SK-N-SH (cell line): ENCODE measurements around the gene PDHB. TPM values are rescaled to one million over a fixed set of nuclear protein-coding genes. Genes with fewer than 3 reads are reported as not detected.

ENCODE experiments used
- CTCF ChIA-PET: fragments of 300-600, 350-600 bp; formaldehyde crosslinking; extraction: SDS; loops from one replicate; lab custom pipeline; 2021; lab: Yijun Ruan, JAX
- POLR2A ChIA-PET: fragments of 350-600 bp; sonication (Branson Sonifier 250); formaldehyde crosslinking; extraction: SDS; loops from one replicate; lab custom pipeline; 2020; ENCODE audit warnings: antibody characterized with exemption, inconsistent platforms; lab: Yijun Ruan, JAX
- DNase-seq: peaks from one replicate; pipeline ENCODE4 v3.0.0; 2012
- H2AFZ ChIP-seq: fragments of 200-600 bp; sonication (generic); 2 replicates; pipeline ENCODE4 v1.8.1; 2016; ENCODE audit warnings: antibody characterized with exemption, mild to moderate bottlenecking, low read depth
- H3F3A ChIP-seq: fragments of 200-600 bp; sonication (generic); replicated peaks from 2 replicates; pipeline ENCODE3; 2016; ENCODE audit warnings: antibody characterized with exemption, mild to moderate bottlenecking; ENCODE audit not compliant: insufficient read depth
- H3K27ac ChIP-seq, 2 experiments: fragments of 200-500 bp in 1 of 2; fragments of 200-600 bp in 1 of 2; sonication (Bioruptor generic) in 1 of 2; sonication (generic), shearing (Covaris generic) in 1 of 2; 2 replicates each; pipeline versions ENCODE4 v1.5.1 to v1.6.1; 2014 to 2016; ENCODE audit warnings: low read depth in 2 of 2, inconsistent platforms in 1 of 2, low read length in 1 of 2, mild to moderate bottlenecking in 1 of 2, mixed read lengths in 1 of 2
- H3K27me3 ChIP-seq: fragments of 200-600 bp; sonication (generic), shearing (Covaris generic); 2 replicates; pipeline ENCODE4 v1.6.1; 2016; ENCODE audit warnings: mixed run types; ENCODE audit not compliant: insufficient read depth
- H3K36me3 ChIP-seq, 2 experiments: fragments of 200-500 bp in 1 of 2; fragments of 200-600 bp in 1 of 2; sonication (Bioruptor generic) in 1 of 2; sonication (generic) in 1 of 2; replicated peaks in 1 of 2; 2 replicates each; pipeline versions ENCODE3 to v1.5.1; 2014 to 2016; ENCODE audit warnings: low read length in 1 of 2, mild to moderate bottlenecking in 1 of 2; ENCODE audit not compliant: insufficient read depth in 2 of 2, control insufficient read depth in 1 of 2
- H3K4me1 ChIP-seq, 2 experiments: fragments of 200-500 bp in 1 of 2; fragments of 200-600 bp in 1 of 2; sonication (Bioruptor generic) in 1 of 2; sonication (generic), shearing (Covaris generic) in 1 of 2; 2 replicates each; pipeline versions ENCODE4 v1.5.1 to v1.6.1; 2014 to 2016; ENCODE audit warnings: low read depth in 1 of 2, low read length in 1 of 2, mixed run types in 1 of 2; ENCODE audit not compliant: insufficient read depth in 2 of 2, control insufficient read depth in 1 of 2
- H3K4me2 ChIP-seq: fragments of 200-600 bp; sonication (generic), shearing (Covaris generic); 2 replicates; pipeline ENCODE4 v1.6.1; 2017; ENCODE audit warnings: mixed run types
- H3K4me3 ChIP-seq, 2 experiments: fragments of 200-500 bp in 1 of 2; fragments of 200-600 bp in 1 of 2; sonication (Bioruptor generic) in 1 of 2; sonication (generic), shearing (Covaris generic) in 1 of 2; 2 replicates each; pipeline versions ENCODE4 v1.5.1 to v1.8.1; 2014 to 2016; ENCODE audit warnings: low read depth in 2 of 2, inconsistent platforms in 1 of 2, low read length in 1 of 2, mild to moderate bottlenecking in 1 of 2, mixed read lengths in 1 of 2, moderate library complexity in 1 of 2
- H3K79me2 ChIP-seq: fragments of 200-600 bp; sonication (generic); 2 replicates; pipeline ENCODE4 v1.8.1; 2017; ENCODE audit warnings: mild to moderate bottlenecking; ENCODE audit not compliant: insufficient read depth
- H3K9ac ChIP-seq: fragments of 200-600 bp; sonication (generic); 2 replicates; pipeline ENCODE4 v1.6.1; 2017; ENCODE audit warnings: mixed run types
- H3K9me2 ChIP-seq: fragments of 200-600 bp; sonication (generic); 2 replicates; pipeline ENCODE4 v1.6.1; 2017; ENCODE audit warnings: mixed run types
- H3K9me3 ChIP-seq: fragments of 200-600 bp; sonication (generic); 2 replicates; pipeline ENCODE4 v1.6.1; 2017; ENCODE audit warnings: mixed run types, mild to moderate bottlenecking, moderate library complexity
- H4K20me1 ChIP-seq: fragments of 200-600 bp; sonication (generic); 2 replicates; pipeline ENCODE4 v1.6.1; 2017; ENCODE audit warnings: mild to moderate bottlenecking, mixed run types; ENCODE audit not compliant: insufficient read depth
- CHD2 ChIP-seq: fragments of 150-350 bp; IDR thresholded peaks from 2 replicates; pipeline ENCODE4 v1.6.1; 2018; ENCODE audit warnings: low read length; ENCODE audit not compliant: partially characterized antibody
- ELF1 ChIP-seq: IDR thresholded peaks from 2 replicates; pipeline ENCODE4 v1.4.0; 2012
- EP300 ChIP-seq, 2 experiments: IDR thresholded peaks; 2 replicates each; pipeline versions ENCODE4 v1.4.0 to v1.6.1; 2012; ENCODE audit warnings: borderline replicate concordance in 1 of 2, low read depth in 1 of 2, low read length in 1 of 2
- EZH2phosphoT487 ChIP-seq: fragments of 200-600 bp; sonication (generic); IDR thresholded peaks from 2 replicates; pipeline ENCODE4 v1.6.1; 2017; ENCODE audit warnings: low read depth, mixed run types, mild to moderate bottlenecking, antibody characterized with exemption, moderate library complexity, borderline replicate concordance
- FOSL2 ChIP-seq: IDR thresholded peaks from 2 replicates; pipeline ENCODE4 v1.4.0; 2012; ENCODE audit warnings: low read depth, mild to moderate bottlenecking, moderate library complexity, borderline replicate concordance
- FOXM1 ChIP-seq: IDR thresholded peaks from 2 replicates; pipeline ENCODE4 v1.4.0; 2012; ENCODE audit warnings: low read depth, mild to moderate bottlenecking
- JUND ChIP-seq: IDR thresholded peaks from 2 replicates; pipeline ENCODE4 v1.4.0; 2012
- MEF2A ChIP-seq: IDR thresholded peaks from 2 replicates; pipeline ENCODE4 v1.4.0; 2012; ENCODE audit warnings: low read depth, borderline replicate concordance
- MXI1 ChIP-seq: IDR thresholded peaks from 2 replicates; pipeline ENCODE4 v1.6.1; 2012; ENCODE audit warnings: mild to moderate bottlenecking, low read depth, low read length, improper control_type of control experiment
- NRF1 ChIP-seq: IDR thresholded peaks from 2 replicates; pipeline ENCODE4 v1.6.1; 2012; ENCODE audit warnings: low read depth, mild to moderate bottlenecking, low read length
- RAD21 ChIP-seq: IDR thresholded peaks from 2 replicates; pipeline ENCODE4 v1.6.1; 2012; ENCODE audit warnings: mild to moderate bottlenecking, low read length
- RCOR1 ChIP-seq: fragments of 150-350 bp; IDR thresholded peaks from 2 replicates; pipeline ENCODE4 v1.6.1; 2017; ENCODE audit warnings: antibody characterized with exemption, low read length
- RFX5 ChIP-seq: IDR thresholded peaks from 2 replicates; pipeline ENCODE4 v1.6.1; 2012; ENCODE audit warnings: mild to moderate bottlenecking, improper control_type of control experiment, low read length
- RXRA ChIP-seq: IDR thresholded peaks from 2 replicates; pipeline ENCODE4 v1.4.0; 2012; ENCODE audit warnings: low read depth, mild to moderate bottlenecking, borderline replicate concordance
- SIN3A ChIP-seq: IDR thresholded peaks from 2 replicates; pipeline ENCODE4 v1.6.1; 2012; ENCODE audit warnings: low read depth, mild to moderate bottlenecking, low read length, moderate library complexity, borderline replicate concordance
- SMC3 ChIP-seq: IDR thresholded peaks from 2 replicates; pipeline ENCODE4 v1.6.1; 2012; ENCODE audit warnings: low read depth, low read length, improper control_type of control experiment
- TAF1 ChIP-seq: IDR thresholded peaks from 2 replicates; pipeline ENCODE4 v1.6.1; 2012; ENCODE audit warnings: low read depth, mild to moderate bottlenecking, low read length, moderate library complexity, borderline replicate concordance
- USF2 ChIP-seq: fragments of 150-350 bp; IDR thresholded peaks from 2 replicates; pipeline ENCODE4 v1.6.1; 2017; ENCODE audit warnings: antibody characterized with exemption, low read length, low read depth, borderline replicate concordance
- YY1 ChIP-seq: IDR thresholded peaks from 2 replicates; pipeline ENCODE4 v1.4.0; 2012; ENCODE audit warnings: low read depth, mild to moderate bottlenecking
- WGBS: methylation state at CpG from one replicate; pipeline ENCODE4 v1.1.6; 2017; ENCODE audit warnings: low lambda C conversion rate; 5-methylcytosine and 5-hydroxymethylcytosine counted together
- polyA plus RNA-seq, 3 experiments: library from polyadenylated mRNA; depleted of rRNA; stranded (reverse); fragments of >200 nt; gene quantifications; 2 replicates each; pipeline ENCODE4 v1.2.3, GENCODE V29; 2012
- TF ChIP-seq, protein P1 (sequence below): fragments of 150-350 bp; IDR thresholded peaks from 2 replicates; pipeline ENCODE4 v1.6.1; 2016; ENCODE audit warnings: mild to moderate bottlenecking, low read depth, low read length

PDHB gene
- polyA plus RNA-seq, 1 of the 3 experiments (the other 2 are of a cell fraction), result 87.5 TPM

DNA sequence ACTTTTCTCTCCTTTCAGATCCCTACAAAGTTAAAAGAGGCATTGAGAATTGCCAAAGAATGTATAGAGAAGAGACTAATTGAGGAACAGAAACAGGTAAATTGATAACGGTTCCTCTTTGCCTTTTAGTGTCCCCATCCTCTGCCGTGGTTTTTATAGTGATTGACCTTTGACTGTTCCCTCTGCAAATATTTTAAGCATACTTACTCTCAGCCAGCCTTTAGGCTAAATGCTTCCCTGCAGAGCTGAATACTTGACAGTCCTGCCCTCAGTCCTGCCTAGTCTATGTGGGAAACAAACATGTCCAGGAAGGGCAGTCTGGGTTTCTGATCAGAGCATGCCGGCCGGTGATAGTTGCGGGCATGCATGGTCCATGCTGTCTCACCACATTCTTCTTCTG is 24.7 kb downstream of the PDHB start:
- no peak for DNase-seq
- no peaks in the 10 kb centered on the region for H3F3A ChIP-seq
- ChIA-PET CTCF (interaction anchor here (0.8 kb wide), 1 partner anchor 88 kb away, joined by 3 read pairs; no protein-coding TSS in a partner anchor), POLR2A (no interaction called here)
- H4K20me1 ChIP-seq, result no peaks in the 10 kb centered on the region
- H3K27ac ChIP-seq, result no peak overlapping the region
- no peaks in the 10 kb centered on the region for H3K27me3 ChIP-seq
- no peak overlapping the region for H2AFZ ChIP-seq
- no peaks in the 10 kb centered on the region for H3K4me1 ChIP-seq
- no peaks in the 10 kb centered on the region for H3K9me3 ChIP-seq
- no peak overlapping the region for H3K4me2 ChIP-seq
- H3K36me3 ChIP-seq, result peaks cover 0 to 13% of the 10 kb centered on the region in 2 experiments
- no peaks in the 10 kb centered on the region for H3K79me2 ChIP-seq
- no peak overlapping the region for H3K4me3 ChIP-seq
- no peak for TF ChIP-seq EZH2phosphoT487
- TF ChIP-seq RCOR1, result no peak
- no peak for TF ChIP-seq RFX5
- no peak for TF ChIP-seq JUND
- no peak for TF ChIP-seq RXRA
- TF ChIP-seq YY1, result no peak
- TF ChIP-seq ELF1, result no peak
- TF ChIP-seq SMC3, result no peak
- no peak for TF ChIP-seq FOXM1
- TF ChIP-seq CHD2, result no peak
- no peak for TF ChIP-seq NRF1
- TF ChIP-seq TAF1, result no peak
- TF ChIP-seq, protein P1, sequence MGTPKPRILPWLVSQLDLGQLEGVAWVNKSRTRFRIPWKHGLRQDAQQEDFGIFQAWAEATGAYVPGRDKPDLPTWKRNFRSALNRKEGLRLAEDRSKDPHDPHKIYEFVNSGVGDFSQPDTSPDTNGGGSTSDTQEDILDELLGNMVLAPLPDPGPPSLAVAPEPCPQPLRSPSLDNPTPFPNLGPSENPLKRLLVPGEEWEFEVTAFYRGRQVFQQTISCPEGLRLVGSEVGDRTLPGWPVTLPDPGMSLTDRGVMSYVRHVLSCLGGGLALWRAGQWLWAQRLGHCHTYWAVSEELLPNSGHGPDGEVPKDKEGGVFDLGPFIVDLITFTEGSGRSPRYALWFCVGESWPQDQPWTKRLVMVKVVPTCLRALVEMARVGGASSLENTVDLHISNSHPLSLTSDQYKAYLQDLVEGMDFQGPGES, result no peak
- TF ChIP-seq USF2, result no peak
- no peak for TF ChIP-seq EP300 (IDR thresholded peaks at IDR 0.05; ENCODE audit: borderline replicate concordance in 1 of 2, low read depth in 1 of 2, low read length in 1 of 2)
- no peak for TF ChIP-seq SIN3A
- no peak for TF ChIP-seq RAD21
- TF ChIP-seq, all 33 proteins: peak for 0
- Histone ChIP-seq H3K9me2 (no peaks in the 10 kb centered on the region), H3K9ac (no peak overlapping the region)
- 90% methylated on average over 5 of the region's 5 CpGs for WGBS

DNA sequence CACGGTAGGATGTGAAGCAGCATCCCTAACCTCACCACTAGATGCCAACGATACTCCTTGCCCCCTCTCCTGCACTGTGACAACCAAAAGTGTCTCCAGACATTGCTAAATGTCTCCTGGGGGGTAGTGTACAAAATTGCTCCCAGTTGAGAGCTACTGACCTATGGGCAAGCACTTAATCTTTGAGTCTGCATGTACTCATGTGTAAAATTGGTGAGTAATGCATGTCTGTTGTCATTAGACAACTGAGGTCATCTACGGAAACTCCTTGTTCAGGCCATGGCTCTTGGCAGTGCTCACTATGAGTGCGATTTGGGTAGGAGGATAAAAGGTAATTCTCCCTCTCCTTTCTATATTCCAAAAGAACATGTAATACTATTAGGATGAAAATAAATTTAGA is 29.2 kb downstream of the PDHB start:
- Histone ChIP-seq H3K36me3 (peaks cover 0 to 11% of the 10 kb centered on the region in 2 experiments), H4K20me1 (no peaks in the 10 kb centered on the region), H3K27ac (0 out of 4 replicates have a peak overlapping the region, but pooled peaks of 1 of the 2 experiments have one; percentile 1), H3K4me1 (no peaks in the 10 kb centered on the region), H3K27me3 (no peaks in the 10 kb centered on the region), H3K9me2 (no peaks in the 10 kb centered on the region), H3F3A (no peaks in the 10 kb centered on the region), H3K4me2 (no peak overlapping the region), H3K4me3 (no peak overlapping the region), H3K9ac (no peak overlapping the region), H2AFZ (no peak overlapping the region), H3K79me2 (no peaks in the 10 kb centered on the region), H3K9me3 (no peaks in the 10 kb centered on the region)
- peak; percentile 19; the same call in 1 of the 2 replicates for TF ChIP-seq FOSL2
- TF ChIP-seq FOXM1, result no peak
- TF ChIP-seq, protein P1, result no peak
- no peak for TF ChIP-seq MEF2A
- TF ChIP-seq MXI1, result no peak
- ChIA-PET CTCF (interaction anchor here (1.6 to 4.4 kb wide), 4 partner anchors 11 to 98 kb away, joined by 3 to 15 read pairs (median 6); partner anchors contain the start of genes HTD2 and RPP14), POLR2A (no interaction called here)
- DNase-seq, result no peak
- 65% methylated on average over 4 of the region's 4 CpGs for WGBS
